DND-41 (cell line): ENCODE data around the gene FBXL15.

Experiments
- CTCF ChIP-seq: IDR thresholded peaks from 2 replicates; pipeline ENCODE4 v1.5.1; 2012; ENCODE audit warnings: borderline replicate concordance, low read length, moderate library complexity, mild to moderate bottlenecking; ENCODE audit not compliant: poor library complexity, severe bottlenecking; ENCODE audit errors: extremely low read depth
- EZH2 ChIP-seq: IDR thresholded peaks from 3 replicates; pipeline ENCODE4 v1.6.1; 2012; ENCODE audit warnings: borderline replicate concordance, low read depth, mild to moderate bottlenecking, moderate library complexity, low read length, inconsistent platforms; ENCODE audit not compliant: severe bottlenecking

GRCh38 chr10:102422545-102423129 lies 2.0 kb downstream of the FBXL15 start:
- TF ChIP-seq CTCF (peak; percentile 43), EZH2 (no peak)
